Central memory CD4-positive, alpha-beta T cell (primary cell): ENCODE data around the gene TMTC1.

Source experiments
- DNase-seq: peaks from one replicate; pipeline ENCODE4 v3.0.0; 2022

The TMTC1 gene

GRCh38 chr12:29778531-29778930 lies 5.2 kb downstream of the TMTC1 start:
- DNase-seq: no peak

- DNase-seq: no peak
Observed at GRCh38 chr12:29773076-29773475, 10.7 kb downstream of the TMTC1 start.

- no peak for DNase-seq
Observed at GRCh38 chr12:29771786-29772185, 12.0 kb downstream of the TMTC1 start.

- no peak for DNase-seq
Observed at GRCh38 chr12:29771165-29771564, 12.6 kb downstream of the TMTC1 start.

GRCh38 chr12:29769162-29769858 lies 14.4 kb downstream of the TMTC1 start:
- no peak for DNase-seq

GRCh38 chr12:29768372-29768771 lies 15.4 kb downstream of the TMTC1 start:
- DNase-seq: no peak

GRCh38 chr12:29763301-29763683 lies 20.4 kb downstream of the TMTC1 start:
- DNase-seq: no peak

- DNase-seq: no peak
Observed at GRCh38 chr12:29762637-29763300, 21.0 kb downstream of the TMTC1 start.

GRCh38 chr12:29759950-29760349 lies 23.8 kb downstream of the TMTC1 start:
- DNase-seq: no peak

GRCh38 chr12:29756741-29757390 lies 26.9 kb downstream of the TMTC1 start:
- no peak for DNase-seq

GRCh38 chr12:29754235-29755189 lies 29.2 kb downstream of the TMTC1 start:
- DNase-seq: no peak

GRCh38 chr12:29752121-29752520 lies 31.6 kb downstream of the TMTC1 start:
- DNase-seq: no peak

- no peak for DNase-seq
Observed at GRCh38 chr12:29751676-29752075, 32.1 kb downstream of the TMTC1 start.

GRCh38 chr12:29750928-29751220 lies 32.9 kb downstream of the TMTC1 start:
- DNase-seq: no peak

GRCh38 chr12:29750131-29750927 lies 33.4 kb downstream of the TMTC1 start:
- no peak for DNase-seq

GRCh38 chr12:29744365-29744764 lies 39.4 kb downstream of the TMTC1 start:
- DNase-seq: no peak

- DNase-seq: no peak
Observed at GRCh38 chr12:29743801-29744200, 39.9 kb downstream of the TMTC1 start.

GRCh38 chr12:29743077-29743476 lies 40.7 kb downstream of the TMTC1 start:
- no peak for DNase-seq

- no peak for DNase-seq
Observed at GRCh38 chr12:29742646-29743045, 41.1 kb downstream of the TMTC1 start.

- no peak for DNase-seq
Observed at GRCh38 chr12:29741342-29742241, 42.1 kb downstream of the TMTC1 start.
